Mucosa of descending colon (tissue), 3 donors: ENCODE measurements around the gene PRDM5. TPM values are rescaled to one million over a fixed set of nuclear protein-coding genes. Genes with fewer than 3 reads are reported as not detected.

ENCODE experiments used
- ATAC-seq: fragments of 200-7000 bp; cut with Tn5 transposase; one replicate; pipeline ENCODE4 v1.9.1; 2020; ENCODE audit warnings: mild to moderate bottlenecking, moderate library complexity
- DNase-seq, 3 donors: peaks; one replicate each; pipeline ENCODE4 v3.0.0-alpha.2; 2020
- H3K36me3 ChIP-seq: fragments of 200-600 bp; one replicate; pipeline ENCODE4 v1.8.0; 2021; ENCODE audit warnings: low read depth, mild to moderate bottlenecking
- H3K4me1 ChIP-seq: fragments of 200-600 bp; one replicate; pipeline ENCODE4 v1.8.0; 2021; ENCODE audit warnings: low read depth, mild to moderate bottlenecking
- H3K4me3 ChIP-seq: fragments of 200-600 bp; one replicate; pipeline ENCODE4 v1.8.0; 2021; ENCODE audit warnings: mild to moderate bottlenecking
- H3K9me3 ChIP-seq: fragments of 200-600 bp; one replicate; pipeline ENCODE4 v1.8.0; 2021; ENCODE audit warnings: mild to moderate bottlenecking
- intact Hi-C, 2 donors: fragments of 100-400 bp; cut with DNase I in 1 of 2; cut with micrococcal nuclease in 1 of 2; formaldehyde crosslinking; loops; one replicate each; pipeline versions ENCODE4 v1.11.0 to v1.11.1; 2022; cut with DNase I, micrococcal nuclease
- total RNA-seq, 3 donors: library from RNA; stranded (reverse); fragmentation: NEBNext Ultra II Directional in 2 of 3; extraction: Animal tissue kit (Norgen Biotek cat#: 25700) in 2 of 3; gene quantifications; one replicate each; pipeline versions ENCODE4 v1.2.1 to v1.2.4, GENCODE V29; 2021 to 2023
- TF ChIP-seq, protein P1 (sequence below): fragments of 200-600 bp; IDR thresholded peaks from one replicate; pipeline ENCODE4 v1.8.0; 2022; ENCODE audit warnings: antibody characterized with exemption, mild to moderate bottlenecking
- donor health status: DM: no; HTN: no; CAD: no; lungs with moderate emphysema.
- donor health status: DM: no; HTN: no; CAD: no.
- donor health status: DM: no; HTN: yes; CAD: no.

The PRDM5 gene
- total RNA-seq, 3 donors from 2014 or later: 8.7 to 12.2 (median 10.2) TPM

DNA sequence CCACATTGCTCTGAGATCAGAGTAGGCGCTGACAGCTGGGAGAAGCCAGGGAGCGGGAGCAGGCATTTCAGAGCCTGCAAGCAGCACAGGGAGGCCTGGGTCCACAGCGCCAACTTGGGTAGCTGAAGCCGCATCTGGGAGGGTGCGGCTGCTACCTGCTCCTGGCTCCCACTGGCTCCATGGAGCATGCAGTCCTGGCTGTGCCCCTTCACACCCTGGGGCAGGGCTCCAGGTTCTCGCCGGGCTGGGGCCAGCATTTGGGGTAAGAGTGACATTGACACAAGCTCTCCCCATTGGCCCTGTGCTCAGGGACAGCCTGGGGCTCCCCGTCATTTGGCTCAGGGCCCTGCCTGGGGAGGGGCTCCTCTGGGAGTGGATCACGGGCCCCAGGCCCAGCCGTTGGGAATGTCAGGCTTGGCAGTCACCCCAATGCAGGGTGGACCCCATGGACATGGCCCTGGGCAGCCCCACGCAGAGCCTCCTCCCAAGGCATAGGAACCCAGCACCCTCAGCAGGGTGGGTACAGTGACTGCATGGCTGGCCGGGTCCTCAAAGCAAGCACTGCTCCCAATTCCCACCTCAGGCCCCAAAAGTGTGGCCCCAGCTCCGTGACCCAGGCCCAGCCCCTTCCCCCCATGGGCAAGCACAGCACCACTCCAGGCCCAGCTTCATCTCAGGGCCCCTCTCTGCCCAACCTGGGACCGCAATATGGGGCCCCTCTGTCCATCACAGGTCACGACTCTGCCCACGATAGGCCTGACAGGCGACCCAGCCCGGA is 82.4 kb downstream of the PRDM5 start:
- Histone ChIP-seq H3K36me3 (no peaks in the 10 kb centered on the region), H3K9me3 (no peaks in the 10 kb centered on the region), H3K4me3 (no peak overlapping the region), H3K4me1 (peaks cover 5% of the 10 kb centered on the region)
- intact Hi-C loops: no loop called here
- DNase-seq (peak in 1 of 3 donors; percentile 18), ATAC-seq (no peak)
- TF ChIP-seq, protein P1, sequence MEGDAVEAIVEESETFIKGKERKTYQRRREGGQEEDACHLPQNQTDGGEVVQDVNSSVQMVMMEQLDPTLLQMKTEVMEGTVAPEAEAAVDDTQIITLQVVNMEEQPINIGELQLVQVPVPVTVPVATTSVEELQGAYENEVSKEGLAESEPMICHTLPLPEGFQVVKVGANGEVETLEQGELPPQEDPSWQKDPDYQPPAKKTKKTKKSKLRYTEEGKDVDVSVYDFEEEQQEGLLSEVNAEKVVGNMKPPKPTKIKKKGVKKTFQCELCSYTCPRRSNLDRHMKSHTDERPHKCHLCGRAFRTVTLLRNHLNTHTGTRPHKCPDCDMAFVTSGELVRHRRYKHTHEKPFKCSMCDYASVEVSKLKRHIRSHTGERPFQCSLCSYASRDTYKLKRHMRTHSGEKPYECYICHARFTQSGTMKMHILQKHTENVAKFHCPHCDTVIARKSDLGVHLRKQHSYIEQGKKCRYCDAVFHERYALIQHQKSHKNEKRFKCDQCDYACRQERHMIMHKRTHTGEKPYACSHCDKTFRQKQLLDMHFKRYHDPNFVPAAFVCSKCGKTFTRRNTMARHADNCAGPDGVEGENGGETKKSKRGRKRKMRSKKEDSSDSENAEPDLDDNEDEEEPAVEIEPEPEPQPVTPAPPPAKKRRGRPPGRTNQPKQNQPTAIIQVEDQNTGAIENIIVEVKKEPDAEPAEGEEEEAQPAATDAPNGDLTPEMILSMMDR: no peak

DNA sequence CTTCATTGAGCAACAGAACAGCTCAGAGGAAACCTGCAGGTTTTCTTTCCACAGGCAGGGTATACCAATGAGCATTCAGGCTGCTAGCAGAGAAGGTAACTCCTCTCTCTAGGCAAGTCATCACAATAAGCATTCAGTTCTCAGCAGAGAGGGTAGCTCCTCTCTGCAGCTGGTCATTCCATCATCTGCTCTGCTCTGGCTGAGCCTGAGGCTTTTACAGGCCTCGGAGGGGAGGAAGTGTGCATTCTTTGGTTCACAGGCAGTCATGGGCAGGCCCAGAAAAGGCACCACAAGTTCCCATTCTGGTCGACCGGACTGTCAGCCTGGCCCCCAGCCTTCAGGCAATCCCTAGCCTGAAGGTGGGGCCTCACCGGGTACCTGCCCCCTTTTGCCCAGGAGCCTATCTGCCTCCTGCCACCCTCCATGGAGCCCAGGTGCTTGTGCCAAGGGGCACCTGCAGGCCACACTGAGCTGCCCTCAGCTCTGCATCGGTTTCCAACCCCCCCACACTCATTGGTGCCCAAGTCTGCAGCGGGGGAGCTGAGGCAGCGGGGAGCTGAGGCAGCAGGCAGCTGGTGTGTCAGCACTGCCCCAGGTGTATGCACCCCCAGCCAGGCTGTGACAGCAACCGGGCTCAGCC is 83.1 kb downstream of the PRDM5 start:
- TF ChIP-seq, protein P1: no peak
- intact Hi-C loops: no loop called here
- ATAC-seq: no peak
- no peaks in the 10 kb centered on the region for H3K36me3 ChIP-seq
- no peak overlapping the region for H3K4me3 ChIP-seq
- peaks cover 5% of the 10 kb centered on the region for H3K4me1 ChIP-seq
- peak in 1 of 3 donors; percentile 17 for DNase-seq
- no peaks in the 10 kb centered on the region for H3K9me3 ChIP-seq

DNA sequence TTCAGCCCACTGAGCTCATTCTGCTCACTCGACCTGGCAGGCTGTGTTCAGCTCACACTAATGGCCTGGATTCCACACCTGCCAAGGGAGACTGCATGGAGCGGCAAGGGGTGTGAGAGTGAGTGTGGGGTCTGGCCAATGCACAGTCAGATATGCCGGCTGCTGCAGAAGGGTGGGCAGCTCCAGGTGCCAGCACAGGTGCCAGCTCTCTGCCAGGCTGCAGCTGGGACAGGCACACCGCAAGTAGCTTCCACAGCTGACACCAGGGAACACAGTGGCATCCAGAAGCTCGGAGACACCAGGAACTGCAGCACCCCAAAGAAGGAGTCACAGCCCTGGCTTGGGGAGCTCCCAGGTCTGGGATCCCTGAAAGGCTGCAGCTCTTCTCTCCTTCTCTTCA is 83.7 kb downstream of the PRDM5 start:
- H3K4me3 ChIP-seq: no peak overlapping the region
- intact Hi-C loops: no loop called here
- TF ChIP-seq, protein P1: no peak

DNA sequence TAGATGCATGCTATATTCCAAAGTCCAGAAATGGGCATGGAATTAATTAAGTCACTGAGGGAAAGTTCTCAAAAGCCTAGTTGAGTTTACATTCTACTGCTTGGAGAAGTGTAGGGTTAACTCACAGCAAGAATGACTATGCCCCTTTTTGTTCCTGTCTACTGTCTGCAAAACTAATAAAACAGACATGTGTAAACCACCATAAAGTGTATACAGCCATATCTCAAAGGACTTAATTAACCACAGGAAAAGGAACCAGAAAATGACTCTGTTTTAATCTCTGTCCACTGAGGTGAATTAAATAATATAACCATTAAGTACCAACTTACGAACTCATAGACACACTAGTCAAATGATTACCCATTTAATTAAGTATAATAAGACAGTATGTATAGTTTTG is 84.9 kb downstream of the PRDM5 start:
- TF ChIP-seq, protein P1: no peak
- H3K4me3 ChIP-seq: no peak overlapping the region
- ATAC-seq: no peak
- H3K4me1 ChIP-seq: peaks cover 5% of the 10 kb centered on the region
- no peaks in the 10 kb centered on the region for H3K9me3 ChIP-seq
- no peaks in the 10 kb centered on the region for H3K36me3 ChIP-seq
- no peak for DNase-seq
- intact Hi-C loops: no loop called here

More for the DNA sequence above, 83.7 kb downstream of the PRDM5 start:
- ATAC-seq (no peak), DNase-seq (no peak)
- H3K4me1 ChIP-seq: peaks cover 5% of the 10 kb centered on the region
- no peaks in the 10 kb centered on the region for H3K36me3 ChIP-seq
- no peaks in the 10 kb centered on the region for H3K9me3 ChIP-seq

DNA sequence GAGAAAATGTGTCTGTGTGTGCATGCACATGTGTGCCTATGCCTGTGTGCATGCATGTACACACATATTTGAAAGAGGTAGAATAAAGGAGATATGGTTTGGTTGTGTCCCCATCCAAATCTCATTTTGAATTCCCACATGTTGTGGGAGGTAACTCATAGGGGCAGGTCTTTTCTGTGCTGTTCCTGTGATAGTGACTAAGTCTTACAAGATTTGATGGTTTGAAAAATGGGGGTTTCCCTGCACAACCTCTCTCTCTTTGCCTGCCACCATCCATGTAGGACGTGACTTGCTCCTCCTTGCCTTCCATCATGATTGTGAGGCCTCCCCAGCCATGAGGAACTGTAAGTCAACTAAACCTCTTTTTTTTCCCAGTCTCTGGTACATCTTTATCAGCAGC is 87.2 kb downstream of the PRDM5 start:
- Histone ChIP-seq H3K4me3 (no peak overlapping the region), H3K9me3 (no peaks in the 10 kb centered on the region), H3K4me1 (no peaks in the 10 kb centered on the region), H3K36me3 (no peaks in the 10 kb centered on the region)
- intact Hi-C loops: no loop called here
- TF ChIP-seq, protein P1: no peak
- ATAC-seq (no peak), DNase-seq (no peak)
